ENCODE data around the gene DPP6. TPM values are rescaled to one million over a fixed set of nuclear protein-coding genes. Genes with fewer than 3 reads are reported as not detected.

Gene DPP6
- total and polyA plus RNA-seq, 9 of the 15 experiments (the other 6 are each of a cell fraction or from before 2014, with no cell fraction given): not detected

DNA sequence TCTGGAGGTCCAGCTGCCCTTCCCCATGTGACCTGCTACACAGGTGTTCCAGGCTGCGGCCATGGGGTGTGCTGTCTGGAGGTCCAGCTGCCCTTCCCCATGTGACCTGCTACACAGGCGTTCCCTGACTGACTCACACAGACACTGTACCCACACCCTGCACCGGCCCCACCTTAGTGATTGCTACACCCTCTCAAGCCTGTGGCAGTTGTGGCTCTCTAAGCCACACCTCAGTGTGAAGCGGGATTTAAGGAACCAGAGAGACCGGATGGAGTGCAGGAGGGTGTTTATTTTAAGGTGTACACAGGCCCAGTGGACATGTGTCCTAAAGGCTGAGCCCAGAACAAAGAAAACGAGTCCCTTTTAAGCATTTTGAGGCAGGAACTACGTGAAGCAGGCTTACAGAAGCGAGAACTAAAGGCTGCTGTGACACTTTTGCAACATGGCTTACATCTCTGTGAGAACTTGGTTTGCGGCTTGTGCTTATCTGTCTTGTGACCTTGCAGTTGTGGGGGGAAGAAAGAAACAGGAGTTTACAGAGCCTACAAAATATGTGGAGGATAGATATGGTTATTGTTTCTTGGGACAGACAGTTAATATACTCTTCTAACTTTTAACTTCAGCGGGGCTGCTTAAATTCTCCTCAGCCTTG is 624.4 kb downstream of the DPP6 start (continued):
- TF ChIP-seq ZNF444 (CRISPR knock-in tag; IDR thresholded peaks at IDR 0.05) (no peak), MAFK (IDR thresholded peaks at IDR 0.05; ENCODE audit: low read length) (no peak), XRCC3 (IDR thresholded peaks at IDR 0.05) (no peak), TCF3 (CRISPR knock-in tag; IDR thresholded peaks at IDR 0.05) (peak; percentile 93), ZNF764 (CRISPR knock-in tag; IDR thresholded peaks at IDR 0.05; ENCODE audit: low read depth) (0 out of 2 replicates have a peak, but pooled peaks have one; percentile 31), PCBP2 (IDR thresholded peaks at IDR 0.05; ENCODE audit: low read depth, low read length, poor library complexity, severe bottlenecking) (no peak), NFXL1 (CRISPR knock-in tag; IDR thresholded peaks at IDR 0.05) (no peak), ZKSCAN3 (CRISPR knock-in tag; IDR thresholded peaks at IDR 0.05) (no peak), FOXK2 (conservative IDR thresholded peaks at IDR 0.05 in 1 of 2, IDR thresholded peaks at IDR 0.05 in 1 of 2; ENCODE audit: low read depth in 2 of 2) (peak; percentile 94 to 95), ZFX (CRISPR knock-in tag; IDR thresholded peaks at IDR 0.05) (peak; percentile 33; the same call in 1 of the 2 replicates), SMAD2 (IDR thresholded peaks at IDR 0.05; ENCODE audit: low read depth, low read length) (no peak), HDAC2 (IDR thresholded peaks at IDR 0.05) (peak; percentile 96), MTA2 (IDR thresholded peaks at IDR 0.05; ENCODE audit: low read depth) (peak; percentile 89), KDM2B (CRISPR knock-in tag; IDR thresholded peaks at IDR 0.05) (peak; percentile 43; the same call in 1 of the 2 replicates), SP1 (CRISPR knock-in tag; IDR thresholded peaks at IDR 0.05) (0 out of 2 replicates have a peak, but pooled peaks have one; percentile 43), SMARCA5 (IDR thresholded peaks at IDR 0.05) (peak; percentile 81; the same call in 1 of the 2 replicates), TOE1 (IDR thresholded peaks at IDR 0.05; ENCODE audit: borderline replicate concordance) (peak; percentile 93), TOE1 (CRISPR knock-in tag; IDR thresholded peaks at IDR 0.05; ENCODE audit: borderline replicate concordance, low read depth) (no peak)
- TF ChIP-seq, protein P1, sequence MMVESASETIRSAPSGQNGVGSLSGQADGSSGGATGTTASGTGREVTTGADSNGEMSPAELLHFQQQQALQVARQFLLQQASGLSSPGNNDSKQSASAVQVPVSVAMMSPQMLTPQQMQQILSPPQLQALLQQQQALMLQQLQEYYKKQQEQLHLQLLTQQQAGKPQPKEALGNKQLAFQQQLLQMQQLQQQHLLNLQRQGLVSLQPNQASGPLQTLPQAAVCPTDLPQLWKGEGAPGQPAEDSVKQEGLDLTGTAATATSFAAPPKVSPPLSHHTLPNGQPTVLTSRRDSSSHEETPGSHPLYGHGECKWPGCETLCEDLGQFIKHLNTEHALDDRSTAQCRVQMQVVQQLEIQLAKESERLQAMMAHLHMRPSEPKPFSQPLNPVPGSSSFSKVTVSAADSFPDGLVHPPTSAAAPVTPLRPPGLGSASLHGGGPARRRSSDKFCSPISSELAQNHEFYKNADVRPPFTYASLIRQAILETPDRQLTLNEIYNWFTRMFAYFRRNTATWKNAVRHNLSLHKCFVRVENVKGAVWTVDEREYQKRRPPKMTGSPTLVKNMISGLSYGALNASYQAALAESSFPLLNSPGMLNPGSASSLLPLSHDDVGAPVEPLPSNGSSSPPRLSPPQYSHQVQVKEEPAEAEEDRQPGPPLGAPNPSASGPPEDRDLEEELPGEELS (CRISPR knock-in tag; IDR thresholded peaks at IDR 0.05; ENCODE audit: borderline replicate concordance): no peak; the same call in none of the 2 replicates
- TF ChIP-seq, protein P2, sequence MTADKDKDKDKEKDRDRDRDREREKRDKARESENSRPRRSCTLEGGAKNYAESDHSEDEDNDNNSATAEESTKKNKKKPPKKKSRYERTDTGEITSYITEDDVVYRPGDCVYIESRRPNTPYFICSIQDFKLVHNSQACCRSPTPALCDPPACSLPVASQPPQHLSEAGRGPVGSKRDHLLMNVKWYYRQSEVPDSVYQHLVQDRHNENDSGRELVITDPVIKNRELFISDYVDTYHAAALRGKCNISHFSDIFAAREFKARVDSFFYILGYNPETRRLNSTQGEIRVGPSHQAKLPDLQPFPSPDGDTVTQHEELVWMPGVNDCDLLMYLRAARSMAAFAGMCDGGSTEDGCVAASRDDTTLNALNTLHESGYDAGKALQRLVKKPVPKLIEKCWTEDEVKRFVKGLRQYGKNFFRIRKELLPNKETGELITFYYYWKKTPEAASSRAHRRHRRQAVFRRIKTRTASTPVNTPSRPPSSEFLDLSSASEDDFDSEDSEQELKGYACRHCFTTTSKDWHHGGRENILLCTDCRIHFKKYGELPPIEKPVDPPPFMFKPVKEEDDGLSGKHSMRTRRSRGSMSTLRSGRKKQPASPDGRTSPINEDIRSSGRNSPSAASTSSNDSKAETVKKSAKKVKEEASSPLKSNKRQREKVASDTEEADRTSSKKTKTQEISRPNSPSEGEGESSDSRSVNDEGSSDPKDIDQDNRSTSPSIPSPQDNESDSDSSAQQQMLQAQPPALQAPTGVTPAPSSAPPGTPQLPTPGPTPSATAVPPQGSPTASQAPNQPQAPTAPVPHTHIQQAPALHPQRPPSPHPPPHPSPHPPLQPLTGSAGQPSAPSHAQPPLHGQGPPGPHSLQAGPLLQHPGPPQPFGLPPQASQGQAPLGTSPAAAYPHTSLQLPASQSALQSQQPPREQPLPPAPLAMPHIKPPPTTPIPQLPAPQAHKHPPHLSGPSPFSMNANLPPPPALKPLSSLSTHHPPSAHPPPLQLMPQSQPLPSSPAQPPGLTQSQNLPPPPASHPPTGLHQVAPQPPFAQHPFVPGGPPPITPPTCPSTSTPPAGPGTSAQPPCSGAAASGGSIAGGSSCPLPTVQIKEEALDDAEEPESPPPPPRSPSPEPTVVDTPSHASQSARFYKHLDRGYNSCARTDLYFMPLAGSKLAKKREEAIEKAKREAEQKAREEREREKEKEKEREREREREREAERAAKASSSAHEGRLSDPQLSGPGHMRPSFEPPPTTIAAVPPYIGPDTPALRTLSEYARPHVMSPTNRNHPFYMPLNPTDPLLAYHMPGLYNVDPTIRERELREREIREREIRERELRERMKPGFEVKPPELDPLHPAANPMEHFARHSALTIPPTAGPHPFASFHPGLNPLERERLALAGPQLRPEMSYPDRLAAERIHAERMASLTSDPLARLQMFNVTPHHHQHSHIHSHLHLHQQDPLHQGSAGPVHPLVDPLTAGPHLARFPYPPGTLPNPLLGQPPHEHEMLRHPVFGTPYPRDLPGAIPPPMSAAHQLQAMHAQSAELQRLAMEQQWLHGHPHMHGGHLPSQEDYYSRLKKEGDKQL (CRISPR knock-in tag; IDR thresholded peaks at IDR 0.05; ENCODE audit: borderline replicate concordance): no peak
- TF ChIP-seq, protein P3, sequence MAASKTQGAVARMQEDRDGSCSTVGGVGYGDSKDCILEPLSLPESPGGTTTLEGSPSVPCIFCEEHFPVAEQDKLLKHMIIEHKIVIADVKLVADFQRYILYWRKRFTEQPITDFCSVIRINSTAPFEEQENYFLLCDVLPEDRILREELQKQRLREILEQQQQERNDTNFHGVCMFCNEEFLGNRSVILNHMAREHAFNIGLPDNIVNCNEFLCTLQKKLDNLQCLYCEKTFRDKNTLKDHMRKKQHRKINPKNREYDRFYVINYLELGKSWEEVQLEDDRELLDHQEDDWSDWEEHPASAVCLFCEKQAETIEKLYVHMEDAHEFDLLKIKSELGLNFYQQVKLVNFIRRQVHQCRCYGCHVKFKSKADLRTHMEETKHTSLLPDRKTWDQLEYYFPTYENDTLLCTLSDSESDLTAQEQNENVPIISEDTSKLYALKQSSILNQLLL (CRISPR knock-in tag; IDR thresholded peaks at IDR 0.05; ENCODE audit: borderline replicate concordance): no peak
